ENCODE data around the gene RAET1G. TPM values are rescaled to one million over a fixed set of nuclear protein-coding genes. Genes with fewer than 3 reads are reported as not detected.

RAET1G gene
- total RNA-seq, 4 donors from 2014 or later: 1.4 TPM; not detected in 3

GRCh38 chr6:149871182-149871581 lies 51.7 kb downstream of the RAET1G start:
- Histone ChIP-seq H3K4me1 (no peaks in the 10 kb centered on the region), H3K36me3 (no peaks in the 10 kb centered on the region), H3K27ac (no peak overlapping the region), H3K27me3 (no peaks in the 10 kb centered on the region), H3K4me3 (no peak overlapping the region), H3K9me3 (no peaks in the 10 kb centered on the region)
- intact Hi-C loops (cut with DNase I; ENCODE audit: low total_unique reads): no loop called here
- DNase-seq: no peak
- no peak for TF ChIP-seq POLR2A (IDR thresholded peaks at IDR 0.05)
- TF ChIP-seq CTCF (IDR thresholded peaks at IDR 0.05): no peak

GRCh38 chr6:149869275-149869892 lies 53.5 kb downstream of the RAET1G start:
- Histone ChIP-seq H3K4me3 (no peak overlapping the region), H3K27ac (no peak overlapping the region), H3K4me1 (no peaks in the 10 kb centered on the region), H3K36me3 (no peaks in the 10 kb centered on the region), H3K27me3 (no peaks in the 10 kb centered on the region), H3K9me3 (no peaks in the 10 kb centered on the region)
- DNase-seq: no peak
- intact Hi-C loops (cut with DNase I; ENCODE audit: low total_unique reads): no loop called here
- no peak for TF ChIP-seq POLR2A (IDR thresholded peaks at IDR 0.05)
- no peak for TF ChIP-seq CTCF (IDR thresholded peaks at IDR 0.05)

- no peak overlapping the region for H3K4me3 ChIP-seq
- no peaks in the 10 kb centered on the region for H3K27me3 ChIP-seq
- H3K36me3 ChIP-seq: no peaks in the 10 kb centered on the region
- intact Hi-C loops (cut with DNase I; ENCODE audit: low total_unique reads): no loop called here
- H3K4me1 ChIP-seq: no peaks in the 10 kb centered on the region
- TF ChIP-seq POLR2A (IDR thresholded peaks at IDR 0.05) (no peak), CTCF (IDR thresholded peaks at IDR 0.05) (no peak)
- DNase-seq: no peak
- no peak overlapping the region for H3K27ac ChIP-seq
- no peaks in the 10 kb centered on the region for H3K9me3 ChIP-seq
Observed at GRCh38 chr6:149867876-149868640, 54.9 kb downstream of the RAET1G start.

Other genes with a start within 250 kb of the RAET1G start
- gene LATS1, start 205.0 kb downstream of the RAET1G start, total RNA-seq: 10 to 100 TPM in 3 of 4 donors, 1 to 10 TPM in 1; 8.5 to 45.4 (median 27.4) TPM
- 10 to 100 TPM; 20.2 to 71.2 (median 48.3) TPM for gene NUP43, start 176.6 kb downstream of the RAET1G start, total RNA-seq
- 100 to 1,000 TPM in 2 of 4 donors, 10 to 100 TPM in 2; 34.4 to 147 (median 88.6) TPM for gene PCMT1, start 173.4 kb downstream of the RAET1G start, total RNA-seq
- 10 to 100 TPM; 22.0 to 61.7 (median 29.8) TPM for gene LRP11, start 58.8 kb downstream of the RAET1G start, total RNA-seq
- under 1 TPM in 1 of 4 donors, not detected in 3; 0.55 TPM for gene RAET1E, start 25.0 kb downstream of the RAET1G start, total RNA-seq
- under 1 TPM in 2 of 4 donors, not detected in 2; 0.21 to 0.34 TPM for gene ULBP2, start 18.9 kb upstream of the RAET1G start, total RNA-seq
- gene ULBP1, start 40.8 kb upstream of the RAET1G start, total RNA-seq: not detected
- gene RAET1L, start 102.4 kb upstream of the RAET1G start, total RNA-seq: not detected
- gene ULBP3, start 146.0 kb upstream of the RAET1G start, total RNA-seq: 1 to 10 TPM in 1 of 4 donors, under 1 TPM in 1, not detected in 2; 0.61 to 2.9 TPM
- gene PPP1R14C, start 219.9 kb upstream of the RAET1G start, total RNA-seq: 1 to 10 TPM in 2 of 4 donors, not detected in 2; 2.1 to 2.9 TPM